GM19238 (cell line): ENCODE data around the gene MCHR1.

Experiments
- DNase-seq: peaks from one replicate; pipeline ENCODE4 v3.0.0; 2011; ENCODE audit warnings: low spot score; ENCODE audit not compliant: insufficient read length

MCHR1 gene, protein sequence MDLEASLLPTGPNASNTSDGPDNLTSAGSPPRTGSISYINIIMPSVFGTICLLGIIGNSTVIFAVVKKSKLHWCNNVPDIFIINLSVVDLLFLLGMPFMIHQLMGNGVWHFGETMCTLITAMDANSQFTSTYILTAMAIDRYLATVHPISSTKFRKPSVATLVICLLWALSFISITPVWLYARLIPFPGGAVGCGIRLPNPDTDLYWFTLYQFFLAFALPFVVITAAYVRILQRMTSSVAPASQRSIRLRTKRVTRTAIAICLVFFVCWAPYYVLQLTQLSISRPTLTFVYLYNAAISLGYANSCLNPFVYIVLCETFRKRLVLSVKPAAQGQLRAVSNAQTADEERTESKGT

GRCh38 chr22:40679249-40679963 lies at the start of gene MCHR1:
MCHR1 (plus strand) TSS chr22:40679484; CDS start chr22:40679653, 169 bp downstream.
- DNase-seq = no peak

GRCh38 chr22:40631925-40632324 lies 47.4 kb upstream of the MCHR1 start:
- DNase-seq = no peak

DNA sequence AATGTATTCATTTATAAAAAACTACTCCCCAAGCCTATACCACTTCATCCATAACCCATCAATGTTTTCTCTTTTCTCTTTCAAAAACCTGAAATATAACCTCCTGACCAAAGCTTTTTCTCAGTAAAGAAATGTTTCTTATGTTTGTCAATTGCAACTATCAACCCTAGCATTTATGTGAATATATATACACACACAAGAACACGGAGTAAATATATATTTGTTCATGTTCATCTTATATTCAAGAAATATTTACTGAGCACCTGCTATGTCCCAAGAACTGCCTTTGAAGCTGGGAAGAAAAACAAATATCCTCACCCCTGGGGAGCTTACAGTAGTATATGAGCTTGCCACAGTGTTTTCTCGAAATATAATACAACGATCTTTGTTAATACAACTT lies 46.2 kb upstream of the MCHR1 start:
- no peak for DNase-seq

- no peak for DNase-seq
Measured at GRCh38 chr22:40634119-40634903, 45.0 kb upstream of the MCHR1 start.

GRCh38 chr22:40635043-40635939 lies 44.0 kb upstream of the MCHR1 start:
- DNase-seq = no peak

GRCh38 chr22:40635940-40636379 lies 43.3 kb upstream of the MCHR1 start:
- DNase-seq = no peak

DNA sequence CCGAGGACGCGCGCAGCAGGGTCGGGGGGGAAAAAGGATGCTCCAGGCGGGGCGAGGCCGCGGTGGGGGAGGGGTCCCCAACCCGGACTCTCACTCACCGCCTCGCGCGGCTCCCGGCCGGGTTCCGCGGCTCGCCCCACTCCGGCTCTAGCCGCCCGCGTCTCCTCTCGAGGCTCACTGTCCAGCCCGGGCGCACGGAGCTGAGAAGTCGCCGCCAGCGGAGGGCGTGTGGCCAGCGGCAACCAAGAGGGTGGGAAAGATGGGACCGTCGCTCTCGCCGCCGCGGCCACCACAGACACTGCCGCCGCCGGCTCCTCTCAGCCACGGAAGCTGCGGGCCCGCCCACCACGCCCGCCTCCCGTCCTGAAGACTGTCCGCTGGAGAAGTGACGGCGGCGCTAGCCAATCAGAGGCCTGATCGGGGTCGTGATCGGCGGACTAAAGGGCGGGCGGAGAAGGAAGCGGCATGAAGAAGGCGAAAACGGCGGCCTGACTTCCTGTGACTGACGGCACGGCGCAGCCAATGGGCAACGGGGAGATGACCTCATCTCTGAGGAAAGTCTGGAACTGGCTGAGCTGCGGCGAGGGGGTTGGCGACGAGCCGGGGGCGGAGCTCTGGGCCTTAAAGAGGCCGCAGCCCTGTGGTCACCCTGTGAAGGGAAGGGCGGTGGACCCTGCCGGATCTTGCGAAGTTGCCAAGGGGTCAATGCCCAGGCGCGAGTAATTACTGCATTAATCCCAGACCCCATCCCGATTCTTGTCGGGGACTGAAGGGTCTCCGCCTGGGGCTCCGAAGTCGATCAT lies 42.7 kb upstream of the MCHR1 start, which contains the start of gene MRTFA:
Gene MRTFA, minus strand, starts transcription at position 340 of the 803 bp plus-strand sequence.
- DNase-seq = peak; percentile 87

DNA sequence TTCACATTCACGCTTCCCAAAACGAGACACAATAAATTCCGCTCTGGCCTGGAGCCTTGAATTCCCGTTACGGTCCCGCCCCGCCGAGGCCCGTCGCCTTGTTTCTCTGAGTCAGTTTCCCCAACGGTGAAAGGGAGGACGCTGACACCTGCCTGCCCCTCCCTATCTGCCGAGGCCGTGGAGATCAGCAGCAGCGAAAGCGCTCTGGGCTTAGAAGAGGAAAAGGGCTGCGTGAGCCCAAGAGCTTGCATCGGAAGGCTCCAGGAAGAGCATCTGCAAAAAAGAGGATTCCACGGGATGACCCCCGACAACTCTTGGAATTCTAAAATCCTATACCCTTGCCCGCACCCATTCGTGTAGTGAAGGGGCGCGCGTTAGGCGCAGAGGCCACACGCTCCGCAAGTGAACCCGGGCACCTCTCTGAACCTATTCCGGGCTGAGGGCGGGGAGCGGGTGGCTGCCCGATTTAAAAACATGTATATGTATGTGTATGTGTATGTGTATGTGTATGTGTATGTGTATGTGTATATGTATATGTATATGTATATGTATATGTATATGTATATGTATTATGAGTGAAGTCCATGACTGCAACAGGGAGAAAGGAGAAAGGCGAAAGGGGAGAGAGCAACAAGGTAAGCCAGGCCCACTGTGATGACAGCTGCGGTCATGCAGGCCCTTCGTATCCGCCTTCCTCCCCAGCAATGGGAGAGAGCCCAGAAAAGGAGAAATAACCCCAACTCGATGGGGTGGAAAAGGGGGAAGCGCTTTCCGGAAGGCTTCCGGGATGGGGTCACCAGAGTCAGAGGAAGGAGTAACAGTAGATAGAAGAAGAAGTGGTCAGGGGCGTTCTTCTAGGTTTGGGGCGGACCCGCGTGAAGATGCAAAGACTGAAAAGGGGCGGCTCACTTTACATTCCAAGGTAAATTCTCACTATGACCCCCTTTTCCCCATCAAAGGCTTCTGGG lies 41.8 kb upstream of the MCHR1 start:
- DNase-seq = no peak

- no peak for DNase-seq
Measured at GRCh38 chr22:40638261-40638660, 41.0 kb upstream of the MCHR1 start.

GRCh38 chr22:40641269-40641668 lies 38.0 kb upstream of the MCHR1 start:
- no peak for DNase-seq

DNA sequence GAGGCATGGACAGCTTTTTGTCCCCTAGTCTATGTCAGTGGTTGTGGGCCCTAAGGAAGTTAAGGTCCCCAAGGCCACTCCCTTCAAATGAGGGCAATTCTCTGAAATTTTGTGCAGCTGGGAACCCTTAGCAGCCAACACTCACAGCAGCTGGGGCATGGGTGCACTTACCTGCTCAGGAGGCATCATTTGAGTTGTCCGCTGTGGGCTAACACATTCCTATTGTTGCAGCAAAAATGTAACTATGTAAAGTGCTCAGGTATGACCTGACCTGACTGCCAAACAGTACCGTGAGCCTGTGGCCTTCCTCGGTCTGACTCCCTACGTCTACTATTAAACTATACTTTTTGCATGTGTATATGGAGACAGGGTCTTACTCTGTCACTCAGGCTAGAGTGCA lies 37.0 kb upstream of the MCHR1 start:
- DNase-seq = no peak

- no peak for DNase-seq
Measured at GRCh38 chr22:40645579-40646197, 33.6 kb upstream of the MCHR1 start.

DNA sequence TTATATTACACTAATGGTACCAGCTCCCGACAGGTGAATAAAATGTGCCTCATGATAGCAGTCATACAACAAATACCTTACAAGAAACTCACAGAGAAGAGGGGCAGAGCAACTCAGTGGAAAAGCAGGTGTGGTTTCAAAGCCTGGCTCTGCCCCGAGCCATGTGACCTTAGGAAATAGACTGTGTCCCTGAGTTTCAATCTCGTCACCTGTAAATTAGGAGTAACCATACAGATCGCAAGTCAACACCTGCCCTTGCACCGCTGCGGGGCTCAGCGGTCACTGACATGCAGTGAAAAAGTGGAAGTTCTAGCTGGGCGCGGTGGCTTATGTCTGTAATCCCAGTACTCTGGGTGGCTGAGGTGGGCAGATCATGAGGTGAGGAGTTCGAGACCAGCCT lies 30.9 kb upstream of the MCHR1 start:
- no peak for DNase-seq

DNA sequence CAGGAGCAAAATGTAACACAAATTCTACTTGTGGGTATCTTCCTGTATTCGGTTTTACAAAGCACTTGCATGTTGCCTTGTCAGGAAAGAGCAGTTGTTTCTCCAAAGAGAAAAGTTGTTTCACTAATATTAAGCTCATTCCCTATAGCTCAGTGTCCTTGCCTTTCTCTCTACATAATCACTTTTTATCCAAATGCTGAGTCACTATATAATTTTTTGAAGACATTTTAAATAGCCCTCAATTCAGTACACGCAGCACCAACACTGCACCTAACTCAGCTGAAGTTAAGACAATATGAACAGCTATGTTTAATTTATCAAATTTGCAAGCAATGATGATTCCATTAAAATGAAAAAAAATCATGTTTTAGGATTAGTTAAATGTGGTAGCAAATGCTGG lies 28.2 kb upstream of the MCHR1 start:
- no peak for DNase-seq

GRCh38 chr22:40651563-40652501 lies 27.5 kb upstream of the MCHR1 start:
- no peak for DNase-seq

- DNase-seq = no peak
Measured at GRCh38 chr22:40653361-40653760, 25.9 kb upstream of the MCHR1 start.

- DNase-seq = no peak
Measured at GRCh38 chr22:40654522-40655167, 24.6 kb upstream of the MCHR1 start.
